ENCODE data around the gene HOXA6. TPM values are rescaled to one million over a fixed set of nuclear protein-coding genes. Genes with fewer than 3 reads are reported as not detected.

The HOXA6 gene
- polyA plus RNA-seq, 1 donor from 2014 or later: not detected

- Histone ChIP-seq H3K9me2 (ENCODE audit: insufficient read depth, low read length) (no peaks in the 10 kb centered on the region), H3K9me3 (ENCODE audit: low read length) (no peaks in the 10 kb centered on the region), H3F3A (ENCODE audit: insufficient read depth, low read length, poor library complexity, severe bottlenecking) (no peaks in the 10 kb centered on the region), H3K4me2 (ENCODE audit: low read length) (no peak overlapping the region), H4K20me1 (ENCODE audit: insufficient read depth) (no peaks in the 10 kb centered on the region), H2AFZ (ENCODE audit: low read depth, low read length) (no peak overlapping the region), H3K4me3 (ENCODE audit: low read length) (no peak overlapping the region), H3K27me3 (ENCODE audit: insufficient read depth, low read depth, low read length) (peaks cover 100% of the 10 kb centered on the region), H3K9ac (ENCODE audit: low read length) (no peak overlapping the region), H3K36me3 (ENCODE audit: insufficient read depth, low read length) (no peaks in the 10 kb centered on the region), H3K79me2 (replicated peaks; ENCODE audit: insufficient read depth, low read length) (no peaks in the 10 kb centered on the region), H3K27ac (ENCODE audit: low read length) (no peak overlapping the region)
- TF ChIP-seq RAD21 (conservative IDR thresholded peaks at IDR 0.05) (no peak), CTCF (IDR thresholded peaks at IDR 0.05; ENCODE audit: poor library complexity, severe bottlenecking) (no peak), EP300 (conservative IDR thresholded peaks at IDR 0.05; ENCODE audit: poor library complexity, severe bottlenecking) (no peak), MXI1 (conservative IDR thresholded peaks at IDR 0.05; ENCODE audit: poor library complexity, severe bottlenecking) (no peak), POLR2AphosphoS5 (IDR thresholded peaks at IDR 0.05) (no peak), REST (IDR thresholded peaks at IDR 0.05; ENCODE audit: borderline replicate concordance) (no peak), TAF1 (IDR thresholded peaks at IDR 0.05; ENCODE audit: low read depth) (no peak), SMC3 (conservative IDR thresholded peaks at IDR 0.05; ENCODE audit: poor library complexity) (no peak)
These were observed 45.5 kb downstream of the HOXA6 start for GRCh38 chr7:27101957-27102580.

- Histone ChIP-seq H3K9me2 (ENCODE audit: insufficient read depth, low read length) (no peaks in the 10 kb centered on the region), H3K4me3 (ENCODE audit: low read length) (no peak overlapping the region), H3K4me2 (ENCODE audit: low read length) (no peak overlapping the region), H2AFZ (ENCODE audit: low read depth, low read length) (no peak overlapping the region), H3K9ac (ENCODE audit: low read length) (no peak overlapping the region), H3F3A (ENCODE audit: insufficient read depth, low read length, poor library complexity, severe bottlenecking) (no peaks in the 10 kb centered on the region), H3K9me3 (ENCODE audit: low read length) (no peaks in the 10 kb centered on the region), H3K36me3 (ENCODE audit: insufficient read depth, low read length) (no peaks in the 10 kb centered on the region), H4K20me1 (ENCODE audit: insufficient read depth) (no peaks in the 10 kb centered on the region), H3K27ac (ENCODE audit: low read length) (no peak overlapping the region), H3K79me2 (replicated peaks; ENCODE audit: insufficient read depth, low read length) (no peaks in the 10 kb centered on the region), H3K27me3 (ENCODE audit: insufficient read depth, low read depth, low read length) (peaks cover 100% of the 10 kb centered on the region)
- TF ChIP-seq RAD21 (conservative IDR thresholded peaks at IDR 0.05) (no peak), SMC3 (conservative IDR thresholded peaks at IDR 0.05; ENCODE audit: poor library complexity) (no peak), EP300 (conservative IDR thresholded peaks at IDR 0.05; ENCODE audit: poor library complexity, severe bottlenecking) (no peak), POLR2AphosphoS5 (IDR thresholded peaks at IDR 0.05) (no peak), EZH2 (IDR thresholded peaks at IDR 0.05; ENCODE audit: borderline replicate concordance, insufficient read depth, low read length, poor library complexity, severe bottlenecking) (no peak), REST (IDR thresholded peaks at IDR 0.05; ENCODE audit: borderline replicate concordance) (no peak), TAF1 (IDR thresholded peaks at IDR 0.05; ENCODE audit: low read depth) (no peak), MXI1 (conservative IDR thresholded peaks at IDR 0.05; ENCODE audit: poor library complexity, severe bottlenecking) (no peak), CTCF (IDR thresholded peaks at IDR 0.05; ENCODE audit: poor library complexity, severe bottlenecking) (no peak)
These were observed 46.2 kb downstream of the HOXA6 start for GRCh38 chr7:27101171-27101956.

Measured in neural cell (in vitro differentiated cells).